H1 (cell line): ENCODE measurements around the gene ADAMTS6. TPM values are rescaled to one million over a fixed set of nuclear protein-coding genes. Genes with fewer than 3 reads are reported as not detected.

Experiments used
- CTCF ChIA-PET: fragments of 300-600 bp; sonication (Branson Sonifier 250); formaldehyde crosslinking; loops from one replicate; lab custom pipeline; 2021; ENCODE audit not compliant: partially characterized antibody; lab: Charles Lee
- POLR2A ChIA-PET: fragments of 300-600 bp; sonication (Branson Sonifier 250); formaldehyde crosslinking; loops from one replicate; lab custom pipeline; 2021; ENCODE audit warnings: inconsistent platforms; ENCODE audit not compliant: partially characterized antibody; lab: Charles Lee
- DNase-seq, 2 experiments: peaks; one replicate each; pipeline versions ENCODE4 v3.0.0 to v3.0.0-alpha.2; 2010 to 2022; ENCODE audit warnings: low spot score in 2 of 2, low read depth in 1 of 2, mixed read lengths in 1 of 2
- FAIRE-seq: peaks from 2 replicates; lab custom pipeline; 2011; peaks lifted over from hg19 to GRCh38; lab: Jason Lieb, UNC
- H2AFZ ChIP-seq: 2 replicates; pipeline ENCODE4 v1.8.1; 2012; ENCODE audit warnings: low read length, inconsistent platforms
- H2AK5ac ChIP-seq: 2 replicates; pipeline ENCODE4 v1.6.1; 2013; ENCODE audit warnings: low read depth, low read length
- H2BK120ac ChIP-seq: replicated peaks from 2 replicates; pipeline ENCODE3; 2013; ENCODE audit warnings: low read depth, low read length, inconsistent platforms
- H2BK12ac ChIP-seq: 2 replicates; pipeline ENCODE4 v1.6.1; 2013; ENCODE audit warnings: low read depth, low read length
- H2BK15ac ChIP-seq: 2 replicates; pipeline ENCODE4 v1.6.1; 2013; ENCODE audit warnings: low read length
- H2BK20ac ChIP-seq: 2 replicates; pipeline ENCODE4 v1.6.1; 2013; ENCODE audit warnings: low read length
- H2BK5ac ChIP-seq: 2 replicates; pipeline ENCODE4 v1.6.1; 2013; ENCODE audit warnings: low read depth, low read length
- H3K14ac ChIP-seq: 2 replicates; pipeline ENCODE4 v1.6.1; 2013; ENCODE audit warnings: inconsistent platforms; ENCODE audit not compliant: insufficient read length
- H3K18ac ChIP-seq: 2 replicates; pipeline ENCODE4 v1.6.1; 2013; ENCODE audit warnings: low read length; ENCODE audit errors: extremely low read depth
- H3K23ac ChIP-seq: 2 replicates; pipeline ENCODE4 v1.6.1; 2013; ENCODE audit warnings: inconsistent platforms; ENCODE audit not compliant: insufficient read length
- H3K23me2 ChIP-seq: 2 replicates; pipeline ENCODE4 v1.6.1; 2013; ENCODE audit warnings: low read depth, low read length
- H3K27ac ChIP-seq: 2 replicates; pipeline ENCODE4 v1.6.1; 2011; ENCODE audit warnings: low read depth, low read length, inconsistent platforms
- H3K27me3 ChIP-seq, 4 experiments: replicated peaks in 1 of 4; 1 replicate in 1 of 4; 2 replicates in 3 of 4; pipeline versions ENCODE4 v1.6.1 to v1.8.1; 2011 to 2013; ENCODE audit warnings: low read length in 3 of 4, mild to moderate bottlenecking in 3 of 4, inconsistent platforms in 2 of 4, mixed read lengths in 2 of 4, moderate library complexity in 1 of 4; ENCODE audit not compliant: control insufficient read depth in 3 of 4, insufficient read depth in 3 of 4; ENCODE audit errors: extremely low read depth in 1 of 4
- H3K36me3 ChIP-seq, 4 experiments: 2 replicates each; pipeline versions ENCODE4 v1.6.1 to v1.8.1; 2011 to 2013; ENCODE audit warnings: mild to moderate bottlenecking in 4 of 4, low read length in 3 of 4, moderate library complexity in 2 of 4, control low read depth in 1 of 4, inconsistent platforms in 1 of 4; ENCODE audit not compliant: insufficient read depth in 4 of 4, control insufficient read depth in 2 of 4
- H3K4ac ChIP-seq: replicated peaks from 2 replicates; pipeline ENCODE3; 2013; ENCODE audit warnings: low read length, low read depth, mixed read lengths, inconsistent platforms; ENCODE audit not compliant: insufficient read length
- H3K4me1 ChIP-seq, 4 experiments: replicated peaks in 1 of 4; 1 replicate in 1 of 4; 2 replicates in 3 of 4; pipeline versions ENCODE4 v1.6.1 to v1.8.1; 2011 to 2013; ENCODE audit warnings: low read length in 3 of 4, inconsistent platforms in 2 of 4, mixed read lengths in 1 of 4; ENCODE audit not compliant: insufficient read depth in 4 of 4, control insufficient read depth in 3 of 4
- H3K4me2 ChIP-seq, 2 experiments: 2 replicates each; pipeline versions ENCODE4 v1.6.1 to v1.8.1; 2011 to 2013; ENCODE audit warnings: low read depth in 2 of 2, low read length in 2 of 2, control low read depth in 1 of 2, inconsistent platforms in 1 of 2, mild to moderate bottlenecking in 1 of 2; ENCODE audit not compliant: insufficient read depth in 1 of 2
- H3K4me3 ChIP-seq, 4 experiments: fragments of 200-600, 300-600 bp in 1 of 4; sonication (generic), shearing (Covaris generic), sonication (Bioruptor Twin) in 1 of 4; 2 replicates each; pipeline versions ENCODE4 v1.5.1 to v1.8.1; 2011 to 2016; ENCODE audit warnings: low read length in 4 of 4, low read depth in 3 of 4, control low read depth in 2 of 4, inconsistent platforms in 2 of 4, mild to moderate bottlenecking in 2 of 4, mixed read lengths in 1 of 4, moderate library complexity in 1 of 4; ENCODE audit not compliant: insufficient read depth in 2 of 4; ENCODE audit errors: extremely low read depth in 1 of 4
- H3K56ac ChIP-seq: replicated peaks from 2 replicates; pipeline ENCODE3; 2013; ENCODE audit warnings: low read depth, mild to moderate bottlenecking, mixed read lengths, low read length, inconsistent platforms; ENCODE audit not compliant: insufficient read length
- H3K79me1 ChIP-seq: 2 replicates; pipeline ENCODE4 v1.6.1; 2013; ENCODE audit warnings: low read depth, low read length, control low read depth
- H3K79me2 ChIP-seq, 2 experiments: 2 replicates each; pipeline versions ENCODE4 v1.6.1 to v1.8.1; 2012 to 2013; ENCODE audit warnings: low read length in 2 of 2, mild to moderate bottlenecking in 2 of 2, inconsistent platforms in 1 of 2; ENCODE audit not compliant: insufficient read depth in 2 of 2, control insufficient read depth in 1 of 2
- H3K9ac ChIP-seq, 4 experiments: replicated peaks in 1 of 4; 1 replicate in 1 of 4; 2 replicates in 3 of 4; pipeline versions ENCODE4 v1.6.1 to v1.8.1; 2011 to 2013; ENCODE audit warnings: low read depth in 3 of 4, low read length in 3 of 4, control low read depth in 2 of 4, mild to moderate bottlenecking in 2 of 4, moderate library complexity in 2 of 4, inconsistent platforms in 1 of 4; ENCODE audit errors: extremely low read depth in 1 of 4
- H3K9me3 ChIP-seq, 2 experiments: 2 replicates each; pipeline versions ENCODE4 v1.6.1 to v1.8.1; 2012 to 2013; ENCODE audit warnings: mild to moderate bottlenecking in 2 of 2, moderate library complexity in 2 of 2, control low read depth in 1 of 2, inconsistent platforms in 1 of 2, low read depth in 1 of 2, low read length in 1 of 2, mixed read lengths in 1 of 2; ENCODE audit not compliant: insufficient read depth in 2 of 2
- H4K20me1 ChIP-seq, 2 experiments: replicated peaks in 1 of 2; 2 replicates each; pipeline versions ENCODE3 to v1.8.1; 2011 to 2013; ENCODE audit warnings: inconsistent platforms in 2 of 2, low read length in 2 of 2, mild to moderate bottlenecking in 1 of 2; ENCODE audit not compliant: insufficient read depth in 2 of 2, control insufficient read depth in 1 of 2
- H4K5ac ChIP-seq: 2 replicates; pipeline ENCODE4 v1.6.1; 2013; ENCODE audit warnings: low read length, low read depth, mixed read lengths, inconsistent platforms; ENCODE audit not compliant: insufficient read length
- H4K8ac ChIP-seq: 2 replicates; pipeline ENCODE4 v1.8.0; 2013; ENCODE audit warnings: mild to moderate bottlenecking, moderate library complexity, low read length, inconsistent platforms; ENCODE audit not compliant: insufficient read depth; ENCODE audit errors: extremely low read depth
- H4K91ac ChIP-seq: replicated peaks from 2 replicates; pipeline ENCODE3; 2013; ENCODE audit warnings: low read length, mixed read lengths, inconsistent platforms; ENCODE audit not compliant: insufficient read length
- BRCA1 ChIP-seq: IDR thresholded peaks from 2 replicates; pipeline ENCODE4 v1.6.1; 2012; ENCODE audit warnings: low read depth, low read length, improper control_type of control experiment
- CHD1 ChIP-seq: IDR thresholded peaks from 2 replicates; pipeline ENCODE4 v1.6.1; 2012; ENCODE audit warnings: low read depth, low read length, improper control_type of control experiment
- EP300 ChIP-seq, 2 experiments: IDR thresholded peaks; 1 replicate in 1 of 2; 2 replicates in 1 of 2; pipeline ENCODE4 v1.6.1; 2011 to 2012; ENCODE audit warnings: low read depth in 2 of 2, low read length in 2 of 2, mild to moderate bottlenecking in 2 of 2, borderline replicate concordance in 1 of 2, inconsistent platforms in 1 of 2, moderate library complexity in 1 of 2
- GTF2F1 ChIP-seq: IDR thresholded peaks from 2 replicates; pipeline ENCODE4 v1.6.1; 2012; ENCODE audit warnings: low read depth, low read length, improper control_type of control experiment, borderline replicate concordance
- HDAC6 ChIP-seq: IDR thresholded peaks from one replicate; pipeline ENCODE4 v1.7.1; 2012; ENCODE audit warnings: low read depth, mild to moderate bottlenecking, inconsistent platforms, low read length, moderate library complexity
- KDM4A ChIP-seq: IDR thresholded peaks from one replicate; pipeline ENCODE4 v1.7.1; 2012; ENCODE audit warnings: low read depth, mild to moderate bottlenecking, moderate library complexity, low read length, inconsistent platforms; ENCODE audit not compliant: severe bottlenecking
- RBBP5 ChIP-seq: IDR thresholded peaks from 2 replicates; pipeline ENCODE4 v1.7.1; 2012; ENCODE audit warnings: low read depth, mild to moderate bottlenecking, inconsistent platforms, low read length, moderate library complexity, borderline replicate concordance
- RXRA ChIP-seq: IDR thresholded peaks from 2 replicates; pipeline ENCODE4 v1.6.1; 2011; ENCODE audit warnings: low read depth, mild to moderate bottlenecking, low read length, moderate library complexity; ENCODE audit not compliant: insufficient read depth
- SIN3A ChIP-seq, 2 experiments: IDR thresholded peaks in 1 of 2; conservative IDR thresholded peaks in 1 of 2; 2 replicates each; pipeline ENCODE4 v1.6.1; 2011 to 2012; ENCODE audit warnings: low read length in 2 of 2, improper control_type of control experiment in 1 of 2, low read depth in 1 of 2, mild to moderate bottlenecking in 1 of 2
- SUZ12 ChIP-seq: fragments of 200-600 bp; sonication (generic); IDR thresholded peaks from 2 replicates; pipeline ENCODE4 v1.6.1; 2012; ENCODE audit warnings: mild to moderate bottlenecking, inconsistent platforms, low read length, moderate library complexity, mixed read lengths
- WGBS, 2 experiments: shearing (Covaris generic) in 1 of 2; methylation state at CpG; one replicate each; pipeline versions ENCODE4 v1.1.6 to v1.1.7; 2013 to 2015; ENCODE audit warnings: low lambda C conversion rate in 2 of 2, mixed read lengths in 2 of 2, inconsistent platforms in 1 of 2, low coverage in 1 of 2, missing lambda C conversion rate in 1 of 2; ENCODE audit not compliant: insufficient replicate concordance in 2 of 2, insufficient coverage in 1 of 2, insufficient read length in 1 of 2; ENCODE audit errors: extremely low coverage in 1 of 2, missing lambda C conversion rate in 1 of 2; 5-methylcytosine and 5-hydroxymethylcytosine counted together
- polyA plus RNA-seq, 7 experiments: library from polyadenylated mRNA; depleted of rRNA in 3 of 7; stranded (reverse) in 5 of 7; unstranded in 2 of 7; fragments of >200 nt in 5 of 7; fragments of 200-250 nt in 2 of 7; gene quantifications; 1 replicate in 5 of 7; 2 replicates in 1 of 7; 4 replicates in 1 of 7; pipeline versions ENCODE4 v1.2.1 to v1.2.3, GENCODE V29; 2011 to 2013; ENCODE audit warnings: missing spikeins in 2 of 7, mixed read lengths in 2 of 7
- total RNA-seq: library from RNA; stranded (reverse); fragmentation: NEBNext Ultra II Directional; extraction: Animal tissue kit (Norgen Biotek cat#: 25700); gene quantifications from 2 replicates; pipeline ENCODE4 v1.2.1, GENCODE V29; 2021

ADAMTS6 gene
- total and polyA plus RNA-seq, 2 of the 8 experiments (the other 6 are each of a cell fraction or from before 2014, with no cell fraction given), result 0.74 to 2.4 TPM

DNA sequence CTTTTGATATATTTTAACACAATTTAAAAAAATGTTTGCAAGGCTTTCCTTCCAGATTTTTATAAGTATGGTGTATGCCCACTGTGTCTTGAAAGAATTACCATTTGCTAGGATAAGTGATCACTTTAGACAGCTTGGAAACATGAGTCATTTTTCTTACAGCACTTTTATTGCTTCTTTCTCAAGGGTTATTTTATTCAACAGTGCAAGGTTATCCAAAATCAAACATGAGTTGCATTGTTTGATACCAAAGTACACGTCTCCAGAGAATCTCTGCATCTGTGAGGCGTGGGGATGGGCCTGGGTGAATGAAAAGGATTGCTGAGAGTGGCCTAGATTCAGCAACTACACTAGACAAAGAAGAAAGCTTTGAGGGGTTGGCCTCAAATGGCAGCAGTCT is 329.6 kb downstream of the ADAMTS6 start:
- H3K9ac ChIP-seq, result no peak overlapping the region
- H3K14ac ChIP-seq, result no peak overlapping the region
- H3K4me3 ChIP-seq, result no peak overlapping the region
- CTCF ChIA-PET, result no interaction called here
- H2AK5ac ChIP-seq, result no peak overlapping the region
- POLR2A ChIA-PET, result no interaction called here
- FAIRE-seq (no peak), DNase-seq (no peak)
- H3K79me2 ChIP-seq, result no peaks in the 10 kb centered on the region
- no peaks in the 10 kb centered on the region for H3K23me2 ChIP-seq
- no peak overlapping the region for H3K4ac ChIP-seq
- H3K79me1 ChIP-seq, result no peaks in the 10 kb centered on the region; the same call in 1 of the 2 replicates
- no peak overlapping the region for H2AFZ ChIP-seq
- H3K36me3 ChIP-seq, result no peaks in the 10 kb centered on the region
- H2BK5ac ChIP-seq, result no peak overlapping the region
- H4K8ac ChIP-seq, result no peak overlapping the region
- H3K9me3 ChIP-seq, result no peaks in the 10 kb centered on the region
- no peaks in the 10 kb centered on the region for H3K27me3 ChIP-seq
- H4K91ac ChIP-seq, result no peak overlapping the region
- no peak overlapping the region for H3K56ac ChIP-seq
- H2BK120ac ChIP-seq, result no peak overlapping the region
- H4K20me1 ChIP-seq, result no peaks in the 10 kb centered on the region
- no peak overlapping the region for H3K23ac ChIP-seq
- 81% methylated on average over 2 of the region's 2 CpGs; no CpG with 5 or more reads in 1 of the 2 experiments for WGBS, 2 experiments
- H2BK15ac ChIP-seq, result no peak overlapping the region
- no peak overlapping the region for H2BK20ac ChIP-seq
- H3K27ac ChIP-seq, result no peak overlapping the region
- no peak overlapping the region for H3K18ac ChIP-seq
- no peak overlapping the region for H2BK12ac ChIP-seq
- no peak overlapping the region for H4K5ac ChIP-seq
- peaks cover 0 to 3% (median 0%) of the 10 kb centered on the region in 4 experiments; a peak in 1 of 7 replicates for H3K4me1 ChIP-seq
- no peak overlapping the region for H3K4me2 ChIP-seq
- no peak for TF ChIP-seq RXRA
- no peak for TF ChIP-seq RBBP5
- no peak for TF ChIP-seq CHD1
- no peak for TF ChIP-seq KDM4A
- no peak for TF ChIP-seq GTF2F1
- TF ChIP-seq EP300 (IDR thresholded peaks at IDR 0.05; ENCODE audit: borderline replicate concordance in 1 of 2, low read depth in 2 of 2, low read length in 2 of 2), result no peak
- TF ChIP-seq SUZ12, result no peak
- TF ChIP-seq BRCA1, result no peak
- TF ChIP-seq SIN3A (conservative IDR thresholded peaks at IDR 0.05 in 1 of 2, IDR thresholded peaks at IDR 0.05 in 1 of 2; ENCODE audit: low read depth in 1 of 2, low read length in 2 of 2), result no peak
- TF ChIP-seq HDAC6, result no peak
- TF ChIP-seq, all 59 proteins: peak for 0
